BE2C (cell line): ENCODE results near the gene RNF182.

Source experiments
- DNase-seq: peaks from one replicate; pipeline ENCODE4 v3.0.0-alpha.2; 2020
- H3K27me3 ChIP-seq: fragments of 250-450 bp; sonication (Bioruptor Pico); 2 replicates; pipeline ENCODE4 v1.5.1; 2020; ENCODE audit warnings: mild to moderate bottlenecking
- H3K36me3 ChIP-seq: fragments of 250-450 bp; sonication (Bioruptor Pico); 2 replicates; pipeline ENCODE4 v1.5.1; 2020; ENCODE audit warnings: mild to moderate bottlenecking
- H3K4me1 ChIP-seq: fragments of 250-450 bp; sonication (Bioruptor Pico); 2 replicates; pipeline ENCODE4 v1.5.1; 2020
- H3K4me3 ChIP-seq: 2 replicates; pipeline ENCODE4 v1.5.1; 2011; ENCODE audit warnings: low read depth, low read length
- H3K9me3 ChIP-seq: fragments of 250-450 bp; sonication (Bioruptor Pico); 2 replicates; pipeline ENCODE4 v1.5.1; 2020
- CTCF ChIP-seq: IDR thresholded peaks from 2 replicates; pipeline ENCODE4 v1.5.1; 2012; ENCODE audit warnings: mild to moderate bottlenecking, low read depth, low read length

The RNF182 gene

DNA sequence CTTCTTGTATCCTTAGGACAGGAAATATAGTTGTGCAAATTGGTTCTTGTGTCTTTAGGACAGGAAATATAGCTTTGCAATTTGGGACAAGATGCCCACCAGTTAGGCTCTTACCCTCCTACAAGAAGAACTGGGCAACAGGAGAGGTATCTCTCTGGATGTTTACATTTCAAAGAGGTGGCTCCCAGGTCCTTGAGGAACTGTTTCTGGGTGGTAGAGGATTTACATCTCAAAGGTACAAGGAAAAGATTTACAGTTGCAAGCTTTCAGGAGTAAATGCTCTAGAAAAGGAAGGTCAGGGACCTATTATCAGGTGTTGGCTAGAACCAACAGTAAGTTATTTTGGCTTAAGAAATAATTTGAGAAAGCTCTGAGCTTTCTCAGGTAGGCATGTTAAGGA lies 19.2 kb downstream of the RNF182 start:
- no peaks in the 10 kb centered on the region for H3K4me1 ChIP-seq
- no peaks in the 10 kb centered on the region for H3K36me3 ChIP-seq
- H3K27me3 ChIP-seq, result no peaks in the 10 kb centered on the region
- DNase-seq, result no peak
- TF ChIP-seq CTCF, result no peak
- H3K9me3 ChIP-seq, result no peaks in the 10 kb centered on the region
- no peak overlapping the region for H3K4me3 ChIP-seq

- no peaks in the 10 kb centered on the region for H3K27me3 ChIP-seq
- no peak for TF ChIP-seq CTCF
Measured at GRCh38 chr6:13946506-13946905, 21.8 kb downstream of the RNF182 start.

GRCh38 chr6:13947611-13948178 lies 22.9 kb downstream of the RNF182 start:
- no peak for TF ChIP-seq CTCF
- Histone ChIP-seq H3K4me1 (no peaks in the 10 kb centered on the region), H3K27me3 (no peaks in the 10 kb centered on the region), H3K4me3 (no peak overlapping the region), H3K36me3 (no peaks in the 10 kb centered on the region), H3K9me3 (no peaks in the 10 kb centered on the region)
- no peak for DNase-seq

More at GRCh38 chr6:13946506-13946905, 21.8 kb downstream of the RNF182 start:
- Histone ChIP-seq H3K4me1 (no peaks in the 10 kb centered on the region), H3K9me3 (no peaks in the 10 kb centered on the region), H3K36me3 (no peaks in the 10 kb centered on the region), H3K4me3 (no peak overlapping the region)
- no peak for DNase-seq

DNA sequence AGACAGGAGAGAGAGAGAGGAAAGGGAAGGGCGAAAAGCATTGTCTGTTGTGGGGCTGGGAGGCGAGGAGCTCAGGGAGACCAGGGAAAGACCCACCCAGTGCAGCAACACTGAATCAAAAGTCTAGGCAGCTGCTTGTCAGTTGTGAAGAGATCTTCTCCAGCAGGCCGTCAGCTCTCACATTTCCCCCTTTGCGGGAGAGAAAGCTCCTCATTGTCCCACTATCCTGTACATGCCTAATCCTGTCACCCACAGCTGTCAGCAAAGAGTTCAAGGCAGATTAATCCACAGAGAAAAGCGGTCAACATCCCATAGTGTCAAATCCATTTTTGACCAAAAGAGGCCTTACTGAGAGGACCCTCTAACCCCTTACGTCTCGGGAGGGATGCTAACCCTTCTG lies 27.3 kb downstream of the RNF182 start:
- Histone ChIP-seq H3K36me3 (no peaks in the 10 kb centered on the region), H3K4me3 (no peak overlapping the region)
- no peak for DNase-seq

DNA sequence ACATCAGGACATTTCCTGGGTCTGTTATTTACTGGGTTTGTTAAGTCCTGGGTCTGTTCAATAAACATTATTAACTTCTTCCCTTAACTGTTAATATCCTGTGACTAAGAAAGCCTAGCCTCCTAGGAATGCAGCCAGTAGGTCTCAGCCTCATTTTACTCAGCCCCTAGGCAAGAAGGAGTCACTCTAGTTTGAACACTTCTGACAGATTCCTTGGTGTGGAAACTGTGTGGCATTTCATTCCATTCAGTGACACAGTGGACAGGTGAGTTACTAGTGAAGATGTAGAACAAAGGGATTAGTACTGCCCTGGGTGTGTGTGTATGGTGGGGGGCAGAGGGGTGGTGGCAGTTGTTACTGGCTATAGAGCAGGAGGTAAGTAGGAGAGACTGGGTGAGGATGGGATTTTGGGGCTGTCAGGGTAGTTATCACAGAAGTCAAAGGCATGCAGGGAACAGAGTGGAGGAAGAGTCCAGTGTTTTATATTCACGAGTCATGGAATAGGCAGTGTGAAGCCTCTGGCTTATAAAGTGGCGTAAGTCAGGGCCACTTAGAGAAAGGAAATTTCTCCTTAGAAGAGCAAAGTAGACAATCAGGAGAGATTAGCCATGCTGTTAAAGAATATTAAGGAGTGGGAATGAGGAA lies 28.4 kb downstream of the RNF182 start:
- TF ChIP-seq CTCF, result no peak
- no peak for DNase-seq

More for the DNA sequence above, 27.3 kb downstream of the RNF182 start:
- H3K27me3 ChIP-seq, result no peaks in the 10 kb centered on the region; the same call in 1 of the 2 replicates
- no peaks in the 10 kb centered on the region for H3K4me1 ChIP-seq
- TF ChIP-seq CTCF, result no peak
- no peaks in the 10 kb centered on the region for H3K9me3 ChIP-seq

GRCh38 chr6:13965582-13966127 lies 40.9 kb downstream of the RNF182 start:
- no peaks in the 10 kb centered on the region for H3K36me3 ChIP-seq
- H3K27me3 ChIP-seq, result no peaks in the 10 kb centered on the region
- H3K4me3 ChIP-seq, result no peak overlapping the region
- DNase-seq, result no peak
- no peak for TF ChIP-seq CTCF
- no peaks in the 10 kb centered on the region for H3K9me3 ChIP-seq
- no peaks in the 10 kb centered on the region for H3K4me1 ChIP-seq

More for the DNA sequence above, 28.4 kb downstream of the RNF182 start:
- Histone ChIP-seq H3K36me3 (no peaks in the 10 kb centered on the region), H3K27me3 (no peaks in the 10 kb centered on the region; the same call in 1 of the 2 replicates), H3K9me3 (no peaks in the 10 kb centered on the region), H3K4me3 (no peak overlapping the region), H3K4me1 (no peaks in the 10 kb centered on the region)
